Prostate gland (tissue), 2 donors: ENCODE measurements around the gene ALS2CL.

Experiments used
- CTCF ChIP-seq, 4 experiments: fragments of 200-600 bp in 2 of 4; fragments of 450-650 bp in 2 of 4; sonication (generic) in 2 of 4; IDR thresholded peaks; 1 replicate in 3 of 4; 2 replicates in 1 of 4; pipeline ENCODE4 v1.5.1; 2016 to 2019; ENCODE audit warnings: antibody characterized with exemption in 4 of 4, mild to moderate bottlenecking in 2 of 4, moderate library complexity in 2 of 4
- POLR2A ChIP-seq: fragments of 450-650 bp; IDR thresholded peaks from one replicate; pipeline ENCODE4 v1.6.1; 2016; ENCODE audit warnings: antibody characterized with exemption, mild to moderate bottlenecking
- POLR2AphosphoS5 ChIP-seq: sonication (generic); formaldehyde crosslinking; IDR thresholded peaks from one replicate; pipeline ENCODE4 v1.6.1; 2017; ENCODE audit warnings: antibody characterized with exemption

DNA sequence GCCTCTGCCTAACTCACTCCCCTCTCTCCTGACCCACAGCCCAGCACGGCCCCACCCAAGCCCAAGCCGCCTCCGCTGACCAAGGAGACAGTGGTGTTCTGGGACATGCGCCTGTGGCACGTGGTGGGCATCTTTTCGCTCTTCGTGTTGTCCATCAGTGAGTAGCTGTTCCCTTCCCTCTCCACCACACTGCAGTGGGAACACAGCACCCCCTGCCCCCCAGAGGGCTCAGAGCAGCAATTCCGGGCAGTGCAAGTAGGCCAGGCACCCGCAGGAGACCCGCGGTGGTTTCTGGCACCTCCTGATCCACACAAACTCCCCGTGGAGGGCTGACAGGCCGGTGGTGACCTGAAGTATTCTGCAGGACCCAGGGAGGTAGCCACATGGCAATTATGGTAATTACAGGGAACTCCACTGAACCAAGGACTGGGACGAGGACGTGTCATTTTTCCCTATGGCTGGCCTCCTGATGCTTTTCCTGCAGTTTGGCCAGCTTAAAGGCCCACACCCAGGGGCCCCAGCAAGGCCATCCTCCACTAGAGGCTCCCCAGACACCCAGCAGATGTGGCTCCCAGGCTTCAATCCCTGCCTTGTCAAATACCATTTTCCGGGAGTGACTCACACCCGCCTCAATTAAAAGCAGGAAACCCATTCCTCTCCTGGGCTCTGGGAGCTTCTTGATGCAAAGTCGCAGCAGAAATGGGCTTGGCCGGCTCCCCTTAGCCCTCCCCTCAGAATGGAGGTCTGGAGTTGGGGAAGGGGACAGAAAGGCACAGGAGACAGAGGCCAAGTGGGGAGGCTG is 12.5 kb upstream of the ALS2CL start:
- TF ChIP-seq CTCF (IDR thresholded peaks at IDR 0.05) (no peak), POLR2A (no peak), POLR2AphosphoS5 (no peak)
